Endometrial microvascular endothelial cells (primary cell): ENCODE measurements around the gene LCN9. TPM values are rescaled to one million over a fixed set of nuclear protein-coding genes. Genes with fewer than 3 reads are reported as not detected.

Experiments used
- in situ Hi-C: cut with HindIII; loops from 2 replicates; pipeline ENCODE4 v1.10.0; 2017; ENCODE audit warnings: low sequenced_read_pairs, low pct_unique_long_range_greater_than_20kb; ENCODE audit errors: inconsistent ontology term
- total RNA-seq: library from RNA; depleted of rRNA; stranded (reverse); fragments of >200 nt; gene quantifications from one replicate; pipeline ENCODE4 v1.2.3, GENCODE V29; 2015; ENCODE audit errors: inconsistent ontology term

LCN9 gene
- total RNA-seq, 1 donor from 2014 or later = not detected

GRCh38 chr9:135711391-135711790 lies 48.3 kb downstream of the LCN9 start:
- in situ Hi-C loops = no loop called here

GRCh38 chr9:135711881-135712280 lies 48.8 kb downstream of the LCN9 start:
- in situ Hi-C loops = no loop called here

- in situ Hi-C loops = no loop called here
These were observed 49.6 kb downstream of the LCN9 start for GRCh38 chr9:135712613-135713295.

GRCh38 chr9:135714242-135715055 lies 51.3 kb downstream of the LCN9 start:
- in situ Hi-C loops = no loop called here

GRCh38 chr9:135715056-135715595 lies 52.0 kb downstream of the LCN9 start:
- in situ Hi-C loops = no loop called here

- in situ Hi-C loops = no loop called here
These were observed 52.9 kb downstream of the LCN9 start for GRCh38 chr9:135716045-135716444.

Other genes with a start within 250 kb of the LCN9 start
- 7.5 TPM for gene PPP1R26, start 183.5 kb upstream of the LCN9 start, total RNA-seq
- 55.9 TPM for gene MRPS2, start 162.6 kb upstream of the LCN9 start, total RNA-seq
- gene LCN1, start 141.9 kb upstream of the LCN9 start, total RNA-seq = not detected
- not detected for gene OBP2A, start 117.2 kb upstream of the LCN9 start, total RNA-seq
- not detected for gene PAEP, start 101.6 kb upstream of the LCN9 start, total RNA-seq
- gene GLT6D1, start 23.8 kb upstream of the LCN9 start, total RNA-seq = not detected
- gene SOHLH1, start 36.2 kb downstream of the LCN9 start, total RNA-seq = not detected
- not detected for gene KCNT1, start 38.9 kb downstream of the LCN9 start, total RNA-seq
- gene CAMSAP1, start 244.2 kb downstream of the LCN9 start, total RNA-seq = 19.1 TPM